Tibial artery (tissue), 4 donors: Measurements from ENCODE around the gene CHID1.

Source experiments
- DNase-seq, 2 donors: peaks; one replicate each; pipeline ENCODE4 v3.0.0-alpha.2; 2019
- H3K27ac ChIP-seq, 2 donors: fragments of 200-600 bp; sonication (generic) in 1 of 2; 1 replicate in 1 of 2; 2 replicates in 1 of 2; pipeline ENCODE4 v1.5.1; 2018 to 2019; ENCODE audit warnings: mild to moderate bottlenecking in 1 of 2
- H3K27me3 ChIP-seq, 2 donors: fragments of 200-600 bp; sonication (generic) in 1 of 2; one replicate each; pipeline versions ENCODE4 v1.5.1 to v1.6.0; 2016 to 2019
- H3K36me3 ChIP-seq, 3 donors: fragments of 200-600 bp; sonication (generic) in 2 of 3; one replicate each; pipeline ENCODE4 v1.5.1; 2016 to 2019; ENCODE audit warnings: mild to moderate bottlenecking in 2 of 3
- H3K4me1 ChIP-seq, 4 donors: fragments of 200-600 bp; sonication (generic) in 2 of 4; 1 replicate in 3 of 4; 2 replicates in 1 of 4; pipeline ENCODE4 v1.5.1; 2016 to 2019
- H3K4me3 ChIP-seq, 2 donors: fragments of 200-600 bp; sonication (generic) in 1 of 2; 1 replicate in 1 of 2; 2 replicates in 1 of 2; pipeline ENCODE4 v1.5.1; 2018 to 2019; ENCODE audit warnings: mild to moderate bottlenecking in 2 of 2
- H3K9me3 ChIP-seq, 3 donors: fragments of 200-600 bp; sonication (generic) in 1 of 3; one replicate each; pipeline ENCODE4 v1.5.1; 2016 to 2019
- CTCF ChIP-seq, 2 experiments: fragments of 200-600 bp in 1 of 2; fragments of 450-650 bp in 1 of 2; IDR thresholded peaks; one replicate each; pipeline ENCODE4 v1.5.1; 2017 to 2019; ENCODE audit warnings: antibody characterized with exemption in 2 of 2, mild to moderate bottlenecking in 1 of 2, moderate library complexity in 1 of 2
- intact Hi-C: fragments of 100-400 bp; cut with DNase I; formaldehyde crosslinking; loops from one replicate; pipeline ENCODE4 v1.15.0; 2023; ENCODE audit warnings: low total_unique reads

CHID1 gene

GRCh38 chr11:883527-883926 lies 27.1 kb downstream of the CHID1 start:
- Histone ChIP-seq H3K4me3 (no peak overlapping the region), H3K27me3 (no peaks in the 10 kb centered on the region), H3K4me1 (no peaks in the 10 kb centered on the region), H3K27ac (no peak overlapping the region), H3K36me3 (peaks cover 11 to 94% (median 36%) of the 10 kb centered on the region in 3 donors), H3K9me3 (no peaks in the 10 kb centered on the region)
- DNase-seq: no peak
- TF ChIP-seq CTCF (IDR thresholded peaks at IDR 0.05): no peak
- intact Hi-C loops: no loop called here

GRCh38 chr11:882596-882995 lies 28.0 kb downstream of the CHID1 start:
- intact Hi-C loops: no loop called here
- TF ChIP-seq CTCF (IDR thresholded peaks at IDR 0.05): no peak
- Histone ChIP-seq H3K4me1 (no peaks in the 10 kb centered on the region), H3K36me3 (peaks cover 11 to 85% (median 32%) of the 10 kb centered on the region in 3 donors), H3K27ac (no peak overlapping the region), H3K4me3 (no peak overlapping the region), H3K27me3 (no peaks in the 10 kb centered on the region), H3K9me3 (no peaks in the 10 kb centered on the region)
- DNase-seq: no peak

GRCh38 chr11:880447-880846 lies 30.2 kb downstream of the CHID1 start:
- no peak overlapping the region for H3K27ac ChIP-seq
- peaks cover 8 to 81% (median 26%) of the 10 kb centered on the region in 3 donors for H3K36me3 ChIP-seq
- no peak for TF ChIP-seq CTCF (IDR thresholded peaks at IDR 0.05)
- DNase-seq: no peak
- no peaks in the 10 kb centered on the region for H3K4me1 ChIP-seq
- no peaks in the 10 kb centered on the region for H3K27me3 ChIP-seq
- H3K4me3 ChIP-seq: no peak overlapping the region
- no peaks in the 10 kb centered on the region for H3K9me3 ChIP-seq
- intact Hi-C loops: no loop called here

- H3K4me1 ChIP-seq: no peaks in the 10 kb centered on the region
- peaks cover 8 to 69% (median 17%) of the 10 kb centered on the region in 3 donors for H3K36me3 ChIP-seq
- TF ChIP-seq CTCF (IDR thresholded peaks at IDR 0.05): no peak
- intact Hi-C loops: no loop called here
- DNase-seq: no peak
- no peaks in the 10 kb centered on the region for H3K27me3 ChIP-seq
- no peak overlapping the region for H3K4me3 ChIP-seq
- no peaks in the 10 kb centered on the region for H3K9me3 ChIP-seq
- no peak overlapping the region for H3K27ac ChIP-seq
Observed at GRCh38 chr11:877565-877964, 33.0 kb downstream of the CHID1 start.

- no peak for DNase-seq
- H3K36me3 ChIP-seq: peaks cover 6 to 59% (median 15%) of the 10 kb centered on the region in 3 donors
Observed at GRCh38 chr11:876545-876944, 34.1 kb downstream of the CHID1 start.

More at GRCh38 chr11:876545-876944, 34.1 kb downstream of the CHID1 start:
- intact Hi-C loops: no loop called here
- H3K4me1 ChIP-seq: no peaks in the 10 kb centered on the region
- H3K4me3 ChIP-seq: no peak overlapping the region
- no peak for TF ChIP-seq CTCF (IDR thresholded peaks at IDR 0.05)
- no peak overlapping the region for H3K27ac ChIP-seq
- no peaks in the 10 kb centered on the region for H3K27me3 ChIP-seq
- H3K9me3 ChIP-seq: no peaks in the 10 kb centered on the region
